Left renal pelvis (tissue), 4 donors: ENCODE data around the gene LYSMD2. TPM values are rescaled to one million over a fixed set of nuclear protein-coding genes. Genes with fewer than 3 reads are reported as not detected.
A peak's percentile ranks its signal among the peaks of the same experiment; 100 is the strongest.

Experiments
- DNase-seq, 4 donors: peaks; one replicate each; pipeline ENCODE4 v3.0.0-alpha.2; 2013; ENCODE audit warnings: low read depth in 4 of 4, low spot score in 3 of 4
- polyA plus RNA-seq, 4 donors: library from polyadenylated mRNA; unstranded; fragments of 120-200 nt; gene quantifications; one replicate each; pipeline ENCODE4 v1.2.1, GENCODE V29; 2013; ENCODE audit not compliant: insufficient read length in 4 of 4

The LYSMD2 gene
- polyA plus RNA-seq, 4 donors = 4.5 to 7.5 (median 5.9) TPM

DNA sequence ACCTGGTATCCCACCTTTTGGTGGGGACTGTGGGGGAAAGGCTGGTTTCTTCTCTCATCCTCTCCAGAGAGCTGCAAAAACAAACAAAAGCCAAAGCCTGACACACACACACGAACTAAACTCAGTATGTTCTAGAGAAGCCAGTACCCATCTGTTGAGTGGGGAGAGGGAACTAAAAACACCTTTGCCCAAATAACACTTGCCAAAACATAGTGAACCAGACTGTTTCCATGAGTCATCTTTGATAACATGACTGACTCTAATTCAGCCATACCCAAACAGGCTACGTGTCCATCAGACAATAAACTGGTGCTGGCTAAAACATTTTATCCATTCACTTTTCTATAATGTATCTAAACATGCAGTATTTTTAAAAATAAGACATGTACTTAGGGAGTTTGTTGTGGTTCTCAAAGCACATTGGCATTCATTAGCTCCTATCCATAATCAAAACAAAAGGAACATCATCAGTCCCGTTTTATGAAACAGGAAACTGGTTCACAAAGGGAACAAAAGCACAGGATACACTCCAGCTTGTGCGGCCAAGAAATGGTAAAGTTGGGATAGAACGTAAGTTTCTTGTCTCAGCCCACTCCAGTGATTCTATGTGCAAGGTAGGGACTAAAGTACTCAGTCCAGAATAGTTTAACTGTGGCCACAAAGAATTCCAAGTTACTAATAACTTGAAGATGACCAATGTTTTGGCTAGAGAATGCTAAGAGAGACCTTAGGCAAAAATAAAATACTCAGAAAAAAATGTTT is 16.1 kb downstream of the LYSMD2 start:
- DNase-seq = no peak

DNA sequence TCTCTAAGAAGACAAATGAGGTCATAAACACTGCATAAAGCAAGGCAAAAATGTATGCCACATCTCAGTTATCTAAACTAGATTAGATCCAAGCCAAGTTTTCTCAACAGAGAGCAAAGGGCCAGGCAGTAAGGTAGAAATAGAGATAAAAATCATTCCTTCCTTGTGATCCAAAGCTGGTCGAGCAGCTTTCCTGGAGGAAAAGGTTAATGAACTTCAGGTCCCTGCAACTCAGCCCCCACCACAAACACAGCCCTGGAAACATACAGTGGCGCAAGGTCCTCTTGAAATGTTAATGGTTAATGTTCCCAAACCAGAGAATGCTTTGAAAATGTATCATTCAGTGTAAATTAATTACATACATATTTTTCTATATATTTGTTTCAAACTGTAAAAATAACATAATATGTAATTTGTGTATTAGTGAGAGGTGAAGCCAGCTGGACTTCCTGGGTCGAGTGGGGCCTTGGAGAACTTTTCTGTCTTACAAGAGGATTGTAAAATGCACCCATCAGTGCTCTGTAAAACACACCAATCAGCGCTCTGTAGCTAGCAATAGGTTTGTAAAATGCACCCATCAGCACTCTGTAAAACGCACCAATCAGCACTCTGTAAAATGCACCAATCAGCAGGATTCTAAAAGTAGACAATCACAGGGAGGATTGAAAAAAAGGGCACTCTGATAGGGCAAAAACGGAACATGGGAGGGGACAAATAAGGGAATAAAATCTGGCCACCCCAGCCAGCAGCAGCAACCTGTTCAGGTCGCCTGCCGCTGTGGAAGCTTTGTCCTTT is 17.1 kb downstream of the LYSMD2 start:
- DNase-seq = no peak

DNA sequence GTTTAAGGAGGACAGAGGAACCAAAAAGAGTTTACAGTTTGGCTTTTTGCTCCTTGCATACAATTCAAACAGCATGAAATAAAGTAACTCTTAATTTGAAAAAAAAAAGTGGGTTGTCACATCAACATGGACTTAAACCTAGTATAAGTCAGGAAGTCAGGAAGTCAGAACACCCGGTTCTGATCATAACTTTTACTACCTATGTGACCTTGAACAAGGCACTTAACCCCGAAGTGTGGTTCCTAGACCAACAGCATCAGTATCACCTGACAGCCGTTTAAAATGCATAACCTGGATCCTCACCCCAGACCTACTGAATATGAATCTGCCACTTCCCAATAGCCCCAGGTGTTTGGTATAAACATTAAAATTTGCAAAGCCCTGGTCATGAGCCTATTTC is 18.7 kb downstream of the LYSMD2 start:
- DNase-seq = no peak

DNA sequence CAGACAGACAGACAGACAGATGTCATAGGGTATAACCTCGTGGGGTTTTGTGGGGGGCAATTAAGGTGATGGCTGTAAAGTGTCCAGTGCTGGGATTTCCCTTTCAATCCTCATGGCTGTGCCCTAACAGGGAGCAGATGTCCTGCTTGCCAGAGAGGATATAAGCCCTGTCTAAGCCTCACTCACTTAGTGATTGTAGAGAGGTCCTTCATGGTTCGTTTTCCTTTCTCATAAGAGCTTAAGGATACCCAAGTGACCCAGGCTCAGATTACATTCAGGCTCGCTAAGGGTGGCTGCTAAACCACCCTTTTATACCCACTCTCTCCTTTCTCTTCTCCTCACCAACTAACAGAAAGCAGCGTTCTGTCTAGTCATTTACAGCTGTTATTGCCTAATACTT is 19.2 kb downstream of the LYSMD2 start:
- DNase-seq = no peak

DNA sequence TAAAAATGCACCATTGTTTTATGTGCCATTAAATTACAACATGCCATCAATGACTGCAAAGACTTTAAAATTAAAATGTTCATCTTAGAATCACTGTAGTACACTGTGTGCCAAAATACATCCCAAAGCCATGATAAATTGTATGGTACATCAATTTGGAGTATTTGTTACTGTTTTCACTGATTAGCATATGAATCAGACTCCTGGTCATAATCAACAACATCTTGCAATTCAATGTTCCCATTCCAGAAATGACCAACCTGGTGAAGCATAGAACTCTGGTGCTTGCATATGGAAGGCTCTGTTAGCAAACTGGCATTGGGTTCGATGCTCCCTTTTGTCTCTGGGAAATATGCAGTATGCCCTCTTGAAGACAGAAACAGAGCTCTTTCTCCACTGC is 22.5 kb downstream of the LYSMD2 start:
- no peak for DNase-seq

DNA sequence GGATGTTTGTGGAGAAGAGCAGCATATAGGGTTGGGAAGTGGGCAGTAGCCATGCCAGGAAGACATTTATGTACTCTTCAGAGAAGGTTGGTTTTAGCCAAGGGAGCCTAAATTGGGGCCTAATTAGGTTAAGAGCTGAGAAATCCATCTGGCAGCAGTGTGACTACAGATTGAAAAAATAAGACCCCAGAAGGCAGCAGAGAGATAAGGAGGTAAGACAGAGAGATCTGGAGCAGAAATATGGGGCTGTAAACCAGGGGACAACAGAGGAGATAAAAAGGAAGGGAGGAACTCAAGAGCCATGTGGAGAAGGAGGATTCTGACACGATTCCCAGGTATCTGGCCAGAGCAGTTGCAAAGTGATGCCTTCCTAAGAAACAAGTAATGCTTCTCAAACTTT is 23.3 kb downstream of the LYSMD2 start:
- no peak for DNase-seq

DNA sequence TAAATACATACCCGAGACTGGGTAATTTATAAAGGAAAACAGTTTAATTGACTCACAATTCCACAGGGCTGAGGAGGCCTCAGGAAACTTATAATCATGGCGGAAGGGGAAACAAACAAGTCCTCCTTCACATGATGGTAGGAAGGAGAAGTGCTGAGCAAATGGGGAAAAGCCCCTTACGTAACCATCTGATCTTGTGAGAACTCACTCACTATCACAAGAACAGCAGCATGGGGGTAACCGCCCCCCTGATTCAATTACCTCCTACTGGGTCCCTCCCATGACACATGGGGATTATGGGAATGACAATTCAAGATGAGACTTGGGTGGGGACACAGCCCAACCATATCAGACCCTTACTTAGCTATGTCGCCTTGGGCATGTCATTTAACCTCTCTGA is 28.4 kb downstream of the LYSMD2 start:
- DNase-seq = no peak

DNA sequence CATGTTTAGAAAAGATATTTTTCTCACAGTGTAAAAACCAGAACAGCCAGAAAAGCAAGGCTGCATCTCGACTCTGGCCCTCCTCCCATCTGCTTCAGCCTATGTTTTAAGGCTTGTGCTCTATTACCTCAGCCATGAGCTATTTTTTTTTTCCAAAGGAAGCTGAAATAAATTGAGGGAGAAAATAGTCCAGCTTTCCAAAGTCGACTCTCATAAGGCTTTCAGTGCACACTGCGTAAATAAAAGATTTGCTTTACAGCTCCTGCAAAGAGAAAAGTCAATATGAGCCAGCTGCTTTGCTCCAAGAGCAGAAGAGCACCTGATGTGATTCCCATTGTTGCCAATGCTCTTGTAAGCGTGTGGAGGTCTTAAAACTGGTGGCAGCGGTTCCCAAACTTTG is 29.4 kb downstream of the LYSMD2 start:
- DNase-seq = no peak

DNA sequence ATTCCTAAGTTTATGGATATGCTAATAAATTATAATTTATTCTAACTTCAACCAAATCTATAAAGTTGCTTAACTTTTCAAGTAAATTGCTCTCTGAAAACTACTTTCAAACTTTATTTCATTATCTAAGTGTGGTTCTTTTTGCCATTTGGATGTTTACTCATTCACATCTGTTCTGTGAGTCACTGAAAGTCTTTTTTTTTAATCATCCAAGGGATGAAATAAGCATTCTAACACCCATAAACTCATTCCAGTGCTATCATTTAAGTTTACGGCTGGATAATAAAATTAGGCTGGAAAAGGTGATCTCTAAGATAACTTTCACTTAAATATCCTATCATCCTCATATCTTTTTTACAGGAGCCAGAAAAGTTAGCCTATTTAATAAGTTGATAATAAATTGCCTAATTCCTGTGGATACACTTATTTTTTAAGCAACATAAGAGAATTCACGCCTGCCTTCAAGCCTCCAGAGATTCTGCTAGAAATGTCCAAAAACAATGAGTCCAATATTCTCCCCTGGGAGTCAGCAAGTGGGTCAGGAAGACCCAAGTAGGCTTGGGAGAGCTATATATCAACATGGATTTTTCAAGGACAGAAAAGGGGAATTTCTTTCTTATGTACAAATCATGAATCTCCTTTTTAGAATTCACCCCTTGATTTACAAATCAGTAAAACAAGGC is 30.4 kb downstream of the LYSMD2 start:
- DNase-seq = no peak

DNA sequence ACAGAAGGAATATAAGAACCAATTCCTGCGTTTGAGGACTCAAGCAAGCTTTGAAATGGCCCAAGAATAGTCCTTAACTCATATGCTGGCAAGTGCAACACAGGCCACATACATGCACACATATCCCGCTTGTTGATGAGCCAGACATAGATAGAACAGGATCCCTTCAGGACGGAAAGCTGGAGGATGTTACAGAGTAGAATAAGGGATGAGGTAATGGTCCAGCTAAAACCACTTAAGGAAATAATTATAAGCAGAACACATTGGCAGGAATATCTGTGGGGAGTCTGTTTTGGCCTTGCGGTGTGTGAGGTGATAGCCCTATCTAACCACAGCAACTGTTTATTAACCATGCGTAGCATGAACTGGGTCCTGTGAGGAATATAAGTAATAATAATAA is 31.2 kb downstream of the LYSMD2 start:
- DNase-seq = no peak

DNA sequence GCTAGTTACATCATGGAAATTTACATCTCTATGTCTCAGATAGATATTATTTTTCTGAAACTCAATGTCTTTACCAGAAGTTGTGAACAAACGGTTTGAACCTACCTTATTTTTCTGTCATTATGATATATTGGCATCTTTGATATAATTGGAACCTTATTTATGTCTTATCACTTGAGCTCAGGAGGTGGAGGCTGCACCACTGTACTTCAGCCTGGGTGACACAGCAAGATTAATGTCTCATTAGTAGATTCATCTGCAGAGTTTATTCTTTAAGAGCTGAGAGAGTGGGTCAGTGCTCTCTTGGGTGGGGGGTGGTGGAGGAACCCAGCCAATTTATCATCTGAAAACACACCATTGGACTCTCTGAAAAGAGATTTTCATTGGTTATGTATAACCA is 34.7 kb downstream of the LYSMD2 start:
- no peak for DNase-seq

DNA sequence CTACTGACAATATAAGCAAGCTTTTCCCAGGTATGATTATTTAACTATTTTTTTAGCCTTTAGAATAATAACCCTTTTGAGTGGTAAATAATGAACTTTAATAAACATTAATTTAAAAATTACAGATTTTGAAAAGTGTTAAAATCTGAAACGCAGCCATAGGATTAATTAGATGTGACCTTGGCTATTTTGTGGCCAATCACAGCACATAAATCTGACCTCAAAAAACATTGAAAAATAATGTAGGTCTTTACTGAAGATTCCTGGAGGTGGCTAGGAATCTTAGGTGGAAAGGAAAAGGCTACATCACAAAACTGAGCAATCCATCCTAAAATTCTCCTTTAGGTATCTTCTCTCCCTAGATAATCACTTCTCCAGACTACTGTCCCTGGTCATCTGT is 38.1 kb downstream of the LYSMD2 start:
- no peak for DNase-seq

DNA sequence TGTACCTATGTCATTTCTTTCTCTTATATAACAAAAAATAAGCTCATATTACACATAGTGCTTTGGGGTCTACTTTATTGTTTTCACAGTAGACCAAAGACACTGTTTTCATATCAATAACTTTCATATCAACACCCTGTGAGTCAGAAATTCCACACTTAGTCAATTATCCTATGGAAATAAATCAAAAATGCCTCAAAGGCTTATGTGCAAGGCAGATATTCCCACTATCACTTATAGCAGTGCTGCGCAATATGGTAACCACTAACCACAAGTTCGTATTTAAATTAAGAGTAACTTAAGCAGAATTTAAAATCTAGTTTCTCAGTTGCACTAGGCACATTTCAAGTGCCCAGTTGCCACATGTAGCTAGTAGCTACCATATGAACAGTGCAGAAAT is 40.3 kb downstream of the LYSMD2 start:
- no peak for DNase-seq

DNA sequence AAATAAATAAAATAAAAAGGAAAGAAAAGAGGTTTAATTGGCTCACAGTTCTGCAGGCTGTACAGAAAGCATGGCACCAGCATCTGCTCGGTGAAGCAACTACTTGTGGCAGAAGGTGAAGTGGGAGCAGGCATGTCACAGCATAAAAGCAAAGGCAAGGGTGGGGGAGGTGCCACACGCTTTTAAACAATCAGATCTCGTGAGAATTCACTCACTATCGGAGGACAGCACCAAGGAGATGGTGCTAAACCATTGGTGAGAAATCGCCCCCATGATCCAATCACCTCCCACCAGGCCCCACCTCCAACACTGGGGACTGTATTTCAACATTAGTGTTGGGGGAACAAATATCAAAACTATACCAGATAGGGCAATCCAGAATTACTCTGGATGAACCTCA is 40.9 kb downstream of the LYSMD2 start:
- no peak for DNase-seq

DNA sequence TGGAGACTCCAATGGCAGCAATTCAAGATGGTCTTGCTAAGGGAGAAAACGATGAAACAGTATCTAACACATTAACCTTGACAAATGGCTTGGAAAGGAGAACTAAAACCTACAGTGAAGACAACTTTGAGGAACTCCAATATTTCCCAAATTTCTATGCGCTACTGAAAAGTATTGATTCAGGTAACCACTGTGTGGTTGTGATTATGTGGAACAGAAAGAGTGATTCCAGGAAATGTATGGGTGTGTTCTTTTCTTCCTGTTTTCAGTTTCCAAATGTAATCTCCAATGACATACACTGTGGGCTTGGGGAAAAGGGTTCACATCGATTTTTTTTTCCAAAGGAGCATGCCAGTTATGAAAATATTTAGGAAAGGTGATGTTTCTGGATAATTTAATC is 45.3 kb downstream of the LYSMD2 start:
- DNase-seq = no peak

DNA sequence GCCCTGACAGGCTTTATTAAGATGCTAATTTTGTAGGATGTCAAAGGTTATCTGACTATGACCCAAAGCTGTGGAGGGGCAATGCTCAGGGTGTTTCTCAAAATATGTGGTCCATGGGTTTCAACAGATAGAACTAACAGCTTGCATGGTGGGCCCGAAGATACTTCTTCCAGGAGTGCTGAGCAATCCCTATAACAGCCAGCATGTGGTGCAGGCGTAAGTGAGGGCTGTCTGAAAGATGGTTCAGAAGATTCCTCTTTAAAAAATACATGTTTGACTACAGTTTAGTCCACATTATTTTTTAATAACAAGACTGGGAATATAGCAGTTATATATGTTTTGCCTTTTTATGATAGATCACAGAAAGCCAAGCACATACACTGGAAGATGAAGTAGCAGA is 48.6 kb downstream of the LYSMD2 start:
- no peak for DNase-seq

DNA sequence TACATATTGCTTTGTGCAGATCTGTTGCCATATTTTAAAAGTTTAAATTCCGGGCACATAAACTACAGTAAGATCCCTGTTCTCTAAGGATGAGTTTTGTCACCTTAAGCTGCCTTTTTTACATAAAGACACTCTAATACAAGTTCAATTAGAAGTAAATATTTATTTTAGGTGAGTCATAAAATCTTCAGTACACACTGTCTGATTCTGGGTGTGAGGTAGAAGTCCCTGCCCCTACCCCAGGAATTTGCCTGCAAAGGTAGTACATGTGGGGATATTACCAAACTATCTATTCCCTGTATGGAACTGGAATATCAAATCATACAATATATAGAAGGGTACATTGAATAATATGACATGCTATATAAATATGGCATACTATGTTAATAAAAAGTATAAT is 49.9 kb downstream of the LYSMD2 start:
- no peak for DNase-seq

DNA sequence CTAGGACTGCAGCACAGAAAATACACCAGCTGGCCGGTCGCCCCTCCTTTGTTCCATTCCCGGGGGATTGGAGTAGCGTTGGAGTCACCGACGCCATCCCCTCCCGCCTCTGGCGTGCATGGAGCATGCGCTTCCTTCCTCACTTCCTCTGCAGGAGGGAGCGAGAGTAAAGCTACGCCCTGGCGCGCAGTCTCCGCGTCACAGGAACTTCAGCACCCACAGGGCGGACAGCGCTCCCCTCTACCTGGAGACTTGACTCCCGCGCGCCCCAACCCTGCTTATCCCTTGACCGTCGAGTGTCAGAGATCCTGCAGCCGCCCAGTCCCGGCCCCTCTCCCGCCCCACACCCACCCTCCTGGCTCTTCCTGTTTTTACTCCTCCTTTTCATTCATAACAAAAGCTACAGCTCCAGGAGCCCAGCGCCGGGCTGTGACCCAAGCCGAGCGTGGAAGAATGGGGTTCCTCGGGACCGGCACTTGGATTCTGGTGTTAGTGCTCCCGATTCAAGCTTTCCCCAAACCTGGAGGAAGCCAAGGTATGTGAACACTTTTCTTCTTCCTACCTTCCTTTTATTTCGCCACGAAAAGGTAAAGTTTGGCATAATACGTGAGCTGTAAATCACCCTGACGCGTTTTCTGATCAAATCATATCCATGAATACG is 56.0 kb downstream of the LYSMD2 start, which contains the start of gene SCG3:
SCG3 (plus strand) TSS at position 201 of the 661 bp plus-strand sequence; CDS start at position 454, 253 bp downstream.
- DNase-seq = peak; percentile 44 to 76 (median 68)

DNA sequence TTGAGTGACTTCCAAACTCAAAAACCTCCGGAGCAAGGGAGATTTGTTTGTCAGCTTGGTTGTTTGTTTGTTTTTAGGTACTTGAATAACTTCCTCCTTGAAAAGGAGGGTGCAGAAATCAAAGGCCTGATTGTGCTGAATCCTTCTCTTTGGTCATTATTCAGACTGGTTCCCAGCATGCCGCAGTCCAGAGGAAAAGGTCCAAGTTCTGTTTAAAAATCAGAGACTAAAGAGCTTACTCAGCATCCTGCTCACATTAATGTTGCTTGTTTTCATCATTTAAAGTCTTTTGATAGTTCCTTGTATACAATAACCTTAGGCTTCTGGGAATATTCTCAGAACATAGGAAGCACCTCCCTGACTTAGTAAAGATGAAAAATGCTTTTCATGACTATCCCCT is 57.1 kb downstream of the LYSMD2 start:
- no peak for DNase-seq

DNA sequence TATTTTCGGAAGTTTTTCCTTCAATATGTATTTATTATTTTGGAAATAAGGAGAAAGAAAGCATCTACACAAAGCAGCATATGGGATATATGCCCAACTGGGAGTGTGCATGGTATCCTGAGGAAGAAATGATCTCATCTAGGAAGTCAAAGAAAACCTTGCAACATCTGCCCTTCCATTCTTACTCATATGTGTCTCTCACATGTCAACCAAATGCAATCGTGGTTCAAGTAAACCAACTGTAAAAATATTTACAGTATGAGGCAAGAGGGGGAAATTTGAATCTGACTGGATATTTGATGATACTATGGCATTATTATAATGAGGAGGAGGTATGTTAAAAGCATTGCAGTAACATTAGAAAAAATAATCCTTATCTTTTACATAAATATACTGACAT is 59.4 kb downstream of the LYSMD2 start:
- no peak for DNase-seq

DNA sequence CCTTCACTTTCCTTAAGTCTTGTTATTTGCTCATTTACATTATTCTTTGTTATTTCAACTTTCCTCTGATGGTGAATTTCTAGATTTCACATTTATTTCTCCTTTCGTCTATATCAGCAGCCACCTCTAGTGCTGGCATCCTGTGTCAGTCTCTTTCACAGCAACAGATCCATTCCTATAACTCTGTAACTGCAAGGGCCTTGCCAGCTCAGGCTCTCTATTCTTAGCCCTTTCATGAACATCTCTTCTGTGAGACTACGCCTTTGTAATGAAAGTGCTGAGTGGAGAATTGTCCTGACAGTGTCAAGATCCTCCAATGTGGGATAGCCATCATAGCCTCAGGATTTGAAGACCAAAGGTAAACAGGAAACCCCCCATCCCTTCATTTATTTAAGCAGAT is 60.0 kb downstream of the LYSMD2 start:
- DNase-seq = no peak
